HEK293 (cell line): ENCODE data around the gene TMCO1.

Experiments
- KLF16 ChIP-seq: fragments of 450-650 bp; formaldehyde crosslinking; IDR thresholded peaks from 2 replicates; pipeline ENCODE4 v1.5.1; 2017; ENCODE audit warnings: missing biosample characterization, missing genetic modification characterization
- PBX3 ChIP-seq: sonication (generic); formaldehyde crosslinking; IDR thresholded peaks from 2 replicates; pipeline ENCODE4 v1.8.1; 2022; ENCODE audit warnings: mild to moderate bottlenecking, moderate library complexity, missing genetic modification reagents
- PRDM4 ChIP-seq: fragments of 450-650 bp; formaldehyde crosslinking; IDR thresholded peaks from 2 replicates; pipeline ENCODE4 v1.5.1; 2017; ENCODE audit warnings: missing biosample characterization, missing genetic modification characterization
- SCRT1 ChIP-seq: fragments of 450-650 bp; formaldehyde crosslinking; IDR thresholded peaks from 2 replicates; pipeline ENCODE4 v1.5.1; 2016; ENCODE audit warnings: missing biosample characterization, missing genetic modification characterization, borderline replicate concordance
- ZBTB1 ChIP-seq: fragments of 450-650 bp; formaldehyde crosslinking; IDR thresholded peaks from 2 replicates; pipeline ENCODE4 v1.5.1; 2016; ENCODE audit warnings: missing biosample characterization, missing genetic modification characterization
- ZBTB10 ChIP-seq: fragments of 450-650 bp; formaldehyde crosslinking; IDR thresholded peaks from 2 replicates; pipeline ENCODE4 v1.5.1; 2016; ENCODE audit warnings: missing biosample characterization, missing genetic modification characterization
- ZBTB17 ChIP-seq: fragments of 450-650 bp; formaldehyde crosslinking; IDR thresholded peaks from 2 replicates; pipeline ENCODE4 v1.5.1; 2016; ENCODE audit warnings: missing biosample characterization, missing genetic modification characterization
- ZBTB6 ChIP-seq: fragments of 450-650 bp; formaldehyde crosslinking; IDR thresholded peaks from 2 replicates; pipeline ENCODE4 v1.5.1; 2017; ENCODE audit warnings: missing biosample characterization, missing genetic modification characterization
- ZFHX2 ChIP-seq: fragments of 450-650 bp; formaldehyde crosslinking; conservative IDR thresholded peaks from 2 replicates; pipeline ENCODE4 v1.5.1; 2016; ENCODE audit warnings: missing biosample characterization, missing genetic modification characterization
- ZNF19 ChIP-seq: fragments of 450-650 bp; formaldehyde crosslinking; IDR thresholded peaks from 2 replicates; pipeline ENCODE4; 2016; ENCODE audit warnings: missing biosample characterization, missing genetic modification characterization, low read depth
- ZNF202 ChIP-seq: fragments of 450-650 bp; formaldehyde crosslinking; IDR thresholded peaks from 2 replicates; pipeline ENCODE4 v1.5.1; 2016; ENCODE audit warnings: missing biosample characterization, missing genetic modification characterization, borderline replicate concordance
- ZNF214 ChIP-seq: fragments of 450-650 bp; formaldehyde crosslinking; IDR thresholded peaks from 2 replicates; pipeline ENCODE4 v1.5.1; 2017; ENCODE audit warnings: missing biosample characterization, mild to moderate bottlenecking, missing genetic modification characterization, borderline replicate concordance
- ZNF221 ChIP-seq: fragments of 450-650 bp; formaldehyde crosslinking; IDR thresholded peaks from 2 replicates; pipeline ENCODE4 v1.5.1; 2017; ENCODE audit warnings: missing biosample characterization, missing genetic modification characterization, borderline replicate concordance
- ZNF248 ChIP-seq: fragments of 450-650 bp; formaldehyde crosslinking; IDR thresholded peaks from 2 replicates; pipeline ENCODE4 v1.5.1; 2017; ENCODE audit warnings: missing biosample characterization, missing genetic modification characterization
- ZNF266 ChIP-seq: fragments of 450-650 bp; formaldehyde crosslinking; IDR thresholded peaks from 2 replicates; pipeline ENCODE4 v1.5.1; 2016; ENCODE audit warnings: missing biosample characterization, missing genetic modification characterization, low read depth
- ZNF280D ChIP-seq: fragments of 450-650 bp; formaldehyde crosslinking; IDR thresholded peaks from 2 replicates; pipeline ENCODE4 v1.5.1; 2016; ENCODE audit warnings: missing biosample characterization, missing genetic modification characterization
- ZNF350 ChIP-seq: fragments of 450-650 bp; formaldehyde crosslinking; IDR thresholded peaks from 2 replicates; pipeline ENCODE4 v1.5.0; 2017; ENCODE audit warnings: missing biosample characterization, mild to moderate bottlenecking, missing genetic modification characterization
- ZNF394 ChIP-seq: fragments of 450-650 bp; formaldehyde crosslinking; IDR thresholded peaks from 2 replicates; pipeline ENCODE4 v1.5.1; 2016; ENCODE audit warnings: missing biosample characterization, missing genetic modification characterization, mild to moderate bottlenecking, moderate library complexity, borderline replicate concordance
- ZNF501 ChIP-seq: fragments of 450-650 bp; formaldehyde crosslinking; IDR thresholded peaks from 2 replicates; pipeline ENCODE4 v1.5.1; 2016; ENCODE audit warnings: missing biosample characterization, missing genetic modification characterization
- ZNF561 ChIP-seq: fragments of 450-650 bp; IDR thresholded peaks from 2 replicates; pipeline ENCODE4 v1.5.1; 2018; ENCODE audit warnings: missing biosample characterization, missing genetic modification characterization, borderline replicate concordance
- ZNF580 ChIP-seq: fragments of 450-650 bp; formaldehyde crosslinking; IDR thresholded peaks from 2 replicates; pipeline ENCODE4 v1.5.1; 2016; ENCODE audit warnings: missing biosample characterization, missing genetic modification characterization
- ZNF585B ChIP-seq: fragments of 450-650 bp; formaldehyde crosslinking; IDR thresholded peaks from 2 replicates; pipeline ENCODE4 v1.5.1; 2016; ENCODE audit warnings: missing biosample characterization, missing genetic modification characterization
- ZNF610 ChIP-seq: fragments of 450-650 bp; formaldehyde crosslinking; IDR thresholded peaks from 2 replicates; pipeline ENCODE4 v1.5.1; 2016; ENCODE audit warnings: missing biosample characterization, missing genetic modification characterization, borderline replicate concordance
- ZNF623 ChIP-seq: fragments of 450-650 bp; formaldehyde crosslinking; IDR thresholded peaks from 2 replicates; pipeline ENCODE4 v1.5.1; 2016; ENCODE audit warnings: missing biosample characterization, missing genetic modification characterization
- ZNF704 ChIP-seq: fragments of 450-650 bp; formaldehyde crosslinking; IDR thresholded peaks from 2 replicates; pipeline ENCODE4 v1.5.1; 2016; ENCODE audit warnings: missing biosample characterization, missing genetic modification characterization
- ZSCAN30 ChIP-seq: fragments of 450-650 bp; IDR thresholded peaks from 2 replicates; pipeline ENCODE4 v1.5.1; 2018; ENCODE audit warnings: missing biosample characterization, mild to moderate bottlenecking, missing genetic modification characterization, moderate library complexity

The TMCO1 gene

GRCh38 chr1:165697881-165698760, 70.5 kb downstream of the TMCO1 start, which contains the start of gene ALDH9A1 (continued):
- TF ChIP-seq ZBTB10 (peak; percentile 67; the same call in 1 of the 2 replicates), ZFHX2 (0 out of 2 replicates have a peak, but pooled peaks have one; percentile 5), ZNF610 (tag by site-specific recombination) (peak; percentile 75; the same call in 1 of the 2 replicates), ZNF202 (tag by site-specific recombination) (no peak), ZBTB6 (tag by site-specific recombination) (no peak), ZNF221 (tag by site-specific recombination) (no peak), ZNF214 (tag by site-specific recombination) (no peak), ZNF501 (tag by site-specific recombination) (peak; percentile 95), ZNF350 (tag by site-specific recombination) (no peak), SCRT1 (tag by site-specific recombination) (no peak), ZSCAN30 (tag by site-specific recombination) (peak; percentile 24; the same call in 1 of the 2 replicates), ZNF580 (tag by site-specific recombination) (peak; percentile 91), ZNF704 (no peak), KLF16 (peak; percentile 89), ZNF248 (tag by site-specific recombination) (no peak), ZNF394 (tag by site-specific recombination) (peak; percentile 57; the same call in 1 of the 2 replicates), PRDM4 (no peak; the same call in 1 of the 2 replicates), ZBTB1 (no peak), ZNF585B (no peak), ZNF280D (peak; percentile 72), ZNF266 (tag by site-specific recombination) (no peak), ZNF19 (tag by site-specific recombination) (no peak), ZBTB17 (tag by site-specific recombination) (peak; percentile 94), PBX3 (CRISPR knock-in tag) (no peak; the same call in 1 of the 2 replicates), ZNF623 (tag by site-specific recombination) (no peak; the same call in 1 of the 2 replicates), ZNF561 (peak; percentile 16)
